GM12878 (cell line): ENCODE measurements around the gene PLCB2. TPM values are rescaled to one million over a fixed set of nuclear protein-coding genes. Genes with fewer than 3 reads are reported as not detected.

Experiments used
- ATAC-seq: fragments of 200-7000 bp; cut with Tn5 transposase; 3 replicates; pipeline ENCODE4 v1.9.1; 2020; ENCODE audit warnings: mild to moderate bottlenecking, moderate library complexity
- BruUV-seq: library from RNA; stranded (reverse); fragments of 400-500 nt; replicated peaks from 2 replicates; lab custom pipeline; 2021; lab: Mats Ljungman, UMichigan
- CTCF ChIA-PET: fragments of 300-600 bp; sonication (Branson Sonifier 250); formaldehyde crosslinking; extraction: SDS; loops from one replicate; lab custom pipeline; 2021; ENCODE audit warnings: inconsistent platforms; lab: Yijun Ruan, JAX
- POLR2A ChIA-PET: fragments of 350-600 bp; formaldehyde crosslinking; extraction: SDS; loops from one replicate; lab custom pipeline; 2021; ENCODE audit warnings: inconsistent platforms; lab: Charles Lee
- RAD21 ChIA-PET: fragments of 300-600 bp; sonication (Branson Sonifier 250); formaldehyde crosslinking; loops from one replicate; lab custom pipeline; 2023; ENCODE audit warnings: antibody characterized with exemption; ENCODE audit not compliant: unreplicated experiment; lab: Charles Lee
- SMC1A ChIA-PET: fragments of 300-600 bp; sonication (Branson Sonifier 250); formaldehyde crosslinking; loops from one replicate; lab custom pipeline; 2023; ENCODE audit not compliant: unreplicated experiment, uncharacterized antibody; lab: Charles Lee
- DNase-seq: peaks from one replicate; pipeline ENCODE4 v3.0.0-alpha.2; 2011; ENCODE audit warnings: low read depth, low spot score
- FAIRE-seq: peaks from 3 replicates; lab custom pipeline; 2011; peaks lifted over from hg19 to GRCh38; lab: Jason Lieb, UNC
- H2AFZ ChIP-seq: 2 replicates; pipeline ENCODE4 v1.6.0; 2011; ENCODE audit warnings: low read depth, low read length, control low read depth; ENCODE audit not compliant: control insufficient read depth
- H3K27ac ChIP-seq: 2 replicates; pipeline ENCODE4 v1.5.1; 2011; ENCODE audit warnings: control low read depth; ENCODE audit not compliant: control insufficient read depth, insufficient read depth
- H3K27me3 ChIP-seq, 2 experiments: replicated peaks in 1 of 2; 2 replicates each; pipeline versions ENCODE4 v1.6.0 to v1.6.1; 2011; ENCODE audit warnings: low read length in 1 of 2; ENCODE audit not compliant: control insufficient read depth in 2 of 2, insufficient read depth in 2 of 2
- H3K36me3 ChIP-seq, 2 experiments: 2 replicates each; pipeline ENCODE4 v1.5.1; 2011; ENCODE audit warnings: low read length in 1 of 2; ENCODE audit not compliant: control insufficient read depth in 2 of 2, insufficient read depth in 2 of 2
- H3K4me1 ChIP-seq: 2 replicates; pipeline ENCODE4 v1.6.1; 2011; ENCODE audit warnings: mild to moderate bottlenecking, low read length, moderate library complexity, mixed read lengths; ENCODE audit not compliant: control insufficient read depth, insufficient read depth
- H3K4me2 ChIP-seq: 2 replicates; pipeline ENCODE4 v1.6.0; 2011; ENCODE audit warnings: control low read depth; ENCODE audit not compliant: control insufficient read depth, insufficient read depth
- H3K4me3 ChIP-seq: fragments of 200-600 bp; sonication (generic); 2 replicates; pipeline ENCODE4 v1.5.1; 2016
- H3K79me2 ChIP-seq: 2 replicates; pipeline ENCODE4 v1.6.0; 2011; ENCODE audit warnings: low read length; ENCODE audit not compliant: control insufficient read depth, insufficient read depth
- H3K9ac ChIP-seq: 2 replicates; pipeline ENCODE4 v1.8.0; 2011; ENCODE audit warnings: low read length, control low read depth, mixed read lengths; ENCODE audit not compliant: control insufficient read depth, insufficient read depth
- H3K9me3 ChIP-seq: replicated peaks from 3 replicates; pipeline ENCODE4 v1.5.1; 2011; ENCODE audit warnings: mild to moderate bottlenecking, low read length; ENCODE audit not compliant: control insufficient read depth, insufficient read depth
- H4K20me1 ChIP-seq: 2 replicates; pipeline ENCODE4 v1.6.0; 2011; ENCODE audit not compliant: control insufficient read depth, insufficient read depth
- BHLHE40 ChIP-seq, 2 experiments: fragments of 450-650 bp in 1 of 2; IDR thresholded peaks; 2 replicates each; pipeline ENCODE4 v1.6.1; 2011 to 2017; ENCODE audit warnings: low read depth in 2 of 2, borderline replicate concordance in 1 of 2, improper control_type of control experiment in 1 of 2, low read length in 1 of 2, mild to moderate bottlenecking in 1 of 2
- CBX3 ChIP-seq: fragments of 200-600 bp; sonication (generic); IDR thresholded peaks from 2 replicates; pipeline ENCODE4 v1.6.1; 2016; ENCODE audit warnings: low read depth, borderline replicate concordance
- ESRRA ChIP-seq: IDR thresholded peaks from 2 replicates; pipeline ENCODE4 v1.6.1; 2012; ENCODE audit warnings: mild to moderate bottlenecking, low read length, improper control_type of control experiment
- NBN ChIP-seq: fragments of 450-650 bp; IDR thresholded peaks from 2 replicates; pipeline ENCODE4 v1.6.1; 2016
- NR2C2 ChIP-seq: IDR thresholded peaks from 2 replicates; pipeline ENCODE4 v1.6.1; 2011; ENCODE audit warnings: borderline replicate concordance, low read depth; ENCODE audit not compliant: control insufficient read depth, insufficient read length
- PAX5 ChIP-seq: IDR thresholded peaks from 2 replicates; pipeline ENCODE4 v1.6.1; 2011; ENCODE audit warnings: low read depth, low read length, borderline replicate concordance
- RELA ChIP-seq: fragments of 450-650 bp; IDR thresholded peaks from 2 replicates; pipeline ENCODE4 v1.8.0; 2014; ENCODE audit warnings: borderline replicate concordance; ENCODE audit not compliant: partially characterized antibody
- SIN3A ChIP-seq: IDR thresholded peaks from 2 replicates; pipeline ENCODE4 v1.6.1; 2012; ENCODE audit warnings: low read depth, low read length, improper control_type of control experiment
- SIX5 ChIP-seq: IDR thresholded peaks from 2 replicates; pipeline ENCODE4 v1.6.1; 2011; ENCODE audit warnings: mild to moderate bottlenecking, low read depth, low read length, moderate library complexity; ENCODE audit not compliant: severe bottlenecking
- SMAD5 ChIP-seq: IDR thresholded peaks from 2 replicates; pipeline ENCODE4 v1.6.1; 2016; ENCODE audit warnings: antibody characterized with exemption, low read depth
- SP1 ChIP-seq: IDR thresholded peaks from one replicate; pipeline ENCODE4 v1.6.1; 2011; ENCODE audit warnings: low read depth, low read length
- SPI1 ChIP-seq: IDR thresholded peaks from 2 replicates; pipeline ENCODE4 v1.6.1; 2011; ENCODE audit warnings: low read depth, mild to moderate bottlenecking, low read length, moderate library complexity, borderline replicate concordance; ENCODE audit not compliant: insufficient read depth
- TARDBP ChIP-seq: IDR thresholded peaks from 2 replicates; pipeline ENCODE4 v1.6.1; 2016; ENCODE audit warnings: borderline replicate concordance
- TCF7 ChIP-seq: IDR thresholded peaks from 2 replicates; pipeline ENCODE4 v1.6.1; 2014; ENCODE audit warnings: antibody characterized with exemption, borderline replicate concordance
- WGBS: methylation state at CpG from one replicate; pipeline ENCODE4 v1.1.6; 2016; ENCODE audit warnings: low lambda C conversion rate; ENCODE audit not compliant: insufficient replicate concordance, insufficient coverage; ENCODE audit errors: missing lambda C conversion rate; 5-methylcytosine and 5-hydroxymethylcytosine counted together
- in situ Hi-C: fragments of 300-500 bp; cut with MboI; formaldehyde crosslinking; loops from 9 replicates; pipeline ENCODE4 v1.14.3; 2018; ENCODE audit warnings: mixed read lengths
- intact Hi-C: fragments of 100-400 bp; cut with micrococcal nuclease; formaldehyde crosslinking; loops from one replicate; pipeline ENCODE4 v1.14.2; 2022; ENCODE audit not compliant: unreplicated experiment
- polyA plus RNA-seq, 11 experiments: library from polyadenylated mRNA; depleted of rRNA in 4 of 11; unstranded in 6 of 11; stranded (reverse) in 5 of 11; fragments of >200 nt; fragmentation: Nextera tagmentation in 4 of 11; fragmentation: Illumina TruSeq in 1 of 11; extraction: Ambion mirVana in 4 of 11; extraction: Trizol in 1 of 11; gene quantifications; 1 replicate in 1 of 11; 2 replicates in 10 of 11; pipeline versions ENCODE4 v1.2.1 to v1.2.3, GENCODE V29; 2011 to 2016; ENCODE audit warnings: inconsistent platforms in 2 of 11, missing spikeins in 2 of 11, low read depth in 1 of 11
- total RNA-seq, 4 experiments: library from RNA; depleted of rRNA in 3 of 4; stranded (reverse); fragments of >200 nt in 3 of 4; fragmentation: Illumina TruSeq in 1 of 4; extraction: Trizol in 1 of 4; gene quantifications; 2 replicates each; pipeline versions ENCODE4 v1.2.1 to v1.2.3, GENCODE V29; 2013 to 2021
- TF ChIP-seq, protein P1 (sequence below): IDR thresholded peaks from 2 replicates; pipeline ENCODE4 v1.6.1; 2011; ENCODE audit warnings: low read depth, low read length, improper control_type of control experiment, borderline replicate concordance
- TF ChIP-seq, protein P2 (sequence below): fragments of 450-650 bp; IDR thresholded peaks from 2 replicates; pipeline ENCODE4 v1.6.1; 2018; ENCODE audit warnings: borderline replicate concordance, mild to moderate bottlenecking; ENCODE audit not compliant: partially characterized antibody
- TF ChIP-seq, protein P3 (sequence below): fragments of 150-350 bp; IDR thresholded peaks from 2 replicates; pipeline ENCODE4 v1.6.1; 2014; ENCODE audit warnings: mild to moderate bottlenecking, low read depth, low read length
- TF ChIP-seq, protein P4 (sequence below): IDR thresholded peaks from 2 replicates; pipeline ENCODE4 v1.6.1; 2011; ENCODE audit warnings: low read depth, mild to moderate bottlenecking, low read length, moderate library complexity, borderline replicate concordance; ENCODE audit errors: extremely low read depth
- TF ChIP-seq, protein P5 (sequence below): fragments of 450-650 bp; IDR thresholded peaks from 2 replicates; pipeline ENCODE4 v1.6.1; 2016; ENCODE audit warnings: mild to moderate bottlenecking

The PLCB2 gene
- total and polyA plus RNA-seq, 10 of the 15 experiments (the other 5 are each of a cell fraction or from before 2014, with no cell fraction given) = 1.2 to 39.4 (median 10.7) TPM

DNA sequence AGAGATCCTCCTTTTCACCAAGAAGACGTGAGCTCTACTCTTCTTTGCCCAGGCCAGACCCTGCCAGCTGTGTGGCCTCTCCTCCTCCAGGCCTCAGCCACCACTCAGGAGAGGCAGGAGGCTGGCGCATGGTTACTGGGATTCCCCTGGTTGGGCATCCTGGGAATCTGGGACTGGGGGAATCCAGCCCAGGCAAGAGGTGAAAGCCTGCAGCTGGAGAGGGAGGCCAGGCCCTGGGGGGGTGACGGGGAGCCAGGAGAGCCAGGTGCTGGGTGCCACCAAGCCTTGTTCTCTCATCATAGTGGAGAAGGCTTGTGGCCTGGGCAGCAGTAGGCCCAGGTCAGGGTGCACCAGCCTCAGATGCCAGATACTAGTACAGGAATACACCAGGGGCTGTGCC is 26.8 kb upstream of the PLCB2 start:
- H4K20me1 ChIP-seq = no peaks in the 10 kb centered on the region
- no peak for TF ChIP-seq BHLHE40 (IDR thresholded peaks at IDR 0.05; ENCODE audit: borderline replicate concordance in 1 of 2, low read depth in 2 of 2, low read length in 1 of 2)
- no peak for TF ChIP-seq NBN
- no peak; the same call in 1 of the 2 replicates for TF ChIP-seq SPI1
- TF ChIP-seq NR2C2 = no peak
- TF ChIP-seq, protein P1, sequence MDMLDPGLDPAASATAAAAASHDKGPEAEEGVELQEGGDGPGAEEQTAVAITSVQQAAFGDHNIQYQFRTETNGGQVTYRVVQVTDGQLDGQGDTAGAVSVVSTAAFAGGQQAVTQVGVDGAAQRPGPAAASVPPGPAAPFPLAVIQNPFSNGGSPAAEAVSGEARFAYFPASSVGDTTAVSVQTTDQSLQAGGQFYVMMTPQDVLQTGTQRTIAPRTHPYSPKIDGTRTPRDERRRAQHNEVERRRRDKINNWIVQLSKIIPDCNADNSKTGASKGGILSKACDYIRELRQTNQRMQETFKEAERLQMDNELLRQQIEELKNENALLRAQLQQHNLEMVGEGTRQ = no peak
- TF ChIP-seq RELA = no peak
- no peak for TF ChIP-seq SMAD5
- TF ChIP-seq, protein P2, sequence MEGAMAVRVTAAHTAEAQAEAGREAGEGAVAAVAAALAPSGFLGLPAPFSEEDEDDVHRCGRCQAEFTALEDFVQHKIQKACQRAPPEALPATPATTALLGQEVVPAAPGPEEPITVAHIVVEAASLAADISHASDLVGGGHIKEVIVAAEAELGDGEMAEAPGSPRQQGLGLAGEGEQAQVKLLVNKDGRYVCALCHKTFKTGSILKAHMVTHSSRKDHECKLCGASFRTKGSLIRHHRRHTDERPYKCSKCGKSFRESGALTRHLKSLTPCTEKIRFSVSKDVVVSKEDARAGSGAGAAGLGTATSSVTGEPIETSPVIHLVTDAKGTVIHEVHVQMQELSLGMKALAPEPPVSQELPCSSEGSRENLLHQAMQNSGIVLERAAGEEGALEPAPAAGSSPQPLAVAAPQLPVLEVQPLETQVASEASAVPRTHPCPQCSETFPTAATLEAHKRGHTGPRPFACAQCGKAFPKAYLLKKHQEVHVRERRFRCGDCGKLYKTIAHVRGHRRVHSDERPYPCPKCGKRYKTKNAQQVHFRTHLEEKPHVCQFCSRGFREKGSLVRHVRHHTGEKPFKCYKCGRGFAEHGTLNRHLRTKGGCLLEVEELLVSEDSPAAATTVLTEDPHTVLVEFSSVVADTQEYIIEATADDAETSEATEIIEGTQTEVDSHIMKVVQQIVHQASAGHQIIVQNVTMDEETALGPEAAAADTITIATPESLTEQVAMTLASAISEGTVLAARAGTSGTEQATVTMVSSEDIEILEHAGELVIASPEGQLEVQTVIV = no peak
- TF ChIP-seq, protein P3, sequence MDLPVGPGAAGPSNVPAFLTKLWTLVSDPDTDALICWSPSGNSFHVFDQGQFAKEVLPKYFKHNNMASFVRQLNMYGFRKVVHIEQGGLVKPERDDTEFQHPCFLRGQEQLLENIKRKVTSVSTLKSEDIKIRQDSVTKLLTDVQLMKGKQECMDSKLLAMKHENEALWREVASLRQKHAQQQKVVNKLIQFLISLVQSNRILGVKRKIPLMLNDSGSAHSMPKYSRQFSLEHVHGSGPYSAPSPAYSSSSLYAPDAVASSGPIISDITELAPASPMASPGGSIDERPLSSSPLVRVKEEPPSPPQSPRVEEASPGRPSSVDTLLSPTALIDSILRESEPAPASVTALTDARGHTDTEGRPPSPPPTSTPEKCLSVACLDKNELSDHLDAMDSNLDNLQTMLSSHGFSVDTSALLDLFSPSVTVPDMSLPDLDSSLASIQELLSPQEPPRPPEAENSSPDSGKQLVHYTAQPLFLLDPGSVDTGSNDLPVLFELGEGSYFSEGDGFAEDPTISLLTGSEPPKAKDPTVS = no peak
- no peak for TF ChIP-seq SP1
- TF ChIP-seq CBX3 = no peak
- no peak for TF ChIP-seq SIX5
- no peak for TF ChIP-seq ESRRA
- no peak for TF ChIP-seq TCF7
- TF ChIP-seq, protein P4, sequence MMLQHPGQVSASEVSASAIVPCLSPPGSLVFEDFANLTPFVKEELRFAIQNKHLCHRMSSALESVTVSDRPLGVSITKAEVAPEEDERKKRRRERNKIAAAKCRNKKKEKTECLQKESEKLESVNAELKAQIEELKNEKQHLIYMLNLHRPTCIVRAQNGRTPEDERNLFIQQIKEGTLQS = no peak
- TF ChIP-seq SIN3A = no peak
- TF ChIP-seq TARDBP = no peak
- no peak for TF ChIP-seq PAX5
- TF ChIP-seq, protein P5, sequence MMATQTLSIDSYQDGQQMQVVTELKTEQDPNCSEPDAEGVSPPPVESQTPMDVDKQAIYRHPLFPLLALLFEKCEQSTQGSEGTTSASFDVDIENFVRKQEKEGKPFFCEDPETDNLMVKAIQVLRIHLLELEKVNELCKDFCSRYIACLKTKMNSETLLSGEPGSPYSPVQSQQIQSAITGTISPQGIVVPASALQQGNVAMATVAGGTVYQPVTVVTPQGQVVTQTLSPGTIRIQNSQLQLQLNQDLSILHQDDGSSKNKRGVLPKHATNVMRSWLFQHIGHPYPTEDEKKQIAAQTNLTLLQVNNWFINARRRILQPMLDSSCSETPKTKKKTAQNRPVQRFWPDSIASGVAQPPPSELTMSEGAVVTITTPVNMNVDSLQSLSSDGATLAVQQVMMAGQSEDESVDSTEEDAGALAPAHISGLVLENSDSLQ = no peak
- TF ChIP-seq, all 136 proteins: peak for 0
- intact Hi-C loops (no loop called here), in situ Hi-C loops (no loop called here)
- no peak overlapping the region for H3K4me3 ChIP-seq
- no peaks in the 10 kb centered on the region for H3K9me3 ChIP-seq
- RAD21 ChIA-PET = interaction anchor here (1.0 to 1.5 kb wide), 3 partner anchors 11 to 55 kb away, joined by 3 to 4 read pairs (median 4); partner anchors contain the start of gene INAFM2
- H3K4me2 ChIP-seq = no peak overlapping the region
- WGBS = 48% methylated on average over 3 of the region's 3 CpGs
- no peak for ATAC-seq
- H3K4me1 ChIP-seq = peaks cover 9% of the 10 kb centered on the region
- CTCF ChIA-PET = interaction anchor here (1.1 to 13.7 kb wide), 6 partner anchors 9 to 117 kb away, joined by 3 to 336 read pairs (median 9); partner anchors contain the start of genes INAFM2 and PLCB2
- H2AFZ ChIP-seq = peak overlapping the region; percentile 73
- POLR2A ChIA-PET = no interaction called here
- H3K27me3 ChIP-seq = no peaks in the 10 kb centered on the region; a peak in 1 of 4 replicates
- H3K36me3 ChIP-seq = no peaks in the 10 kb centered on the region
- H3K9ac ChIP-seq = no peak overlapping the region
- H3K27ac ChIP-seq = no peak overlapping the region
- DNase-seq = no peak
- SMC1A ChIA-PET = interaction anchor here (1.5 kb wide), 1 partner anchor 13 kb away, joined by 6 read pairs; no protein-coding TSS in a partner anchor
- no peaks in the 10 kb centered on the region for H3K79me2 ChIP-seq
- FAIRE-seq = no peak
- BruUV-seq = no TSS peak
